Measurements from ENCODE around the gene PLS1.
A peak's percentile ranks its signal among the peaks of the same experiment; 100 is the strongest.
"Not testable (repeated sequence)": the region's sequence is repeated elsewhere in the genome, so short reads cannot be mapped to it uniquely, and the experiment has no call there.

Gene PLS1

GRCh38 chr3:142595951-142596725, at the start of gene PLS1:
Gene PLS1 (plus strand): TSS chr3:142596393. CDS start chr3:142664238, 67,845 bp downstream.
- DNase-seq, result peak; percentile 83

GRCh38 chr3:142549986-142550385, 46.2 kb upstream of the PLS1 start:
- DNase-seq, result no peak

GRCh38 chr3:142552579-142552978, 43.6 kb upstream of the PLS1 start:
- not testable (repeated sequence) for DNase-seq

GRCh38 chr3:142553741-142554140, 42.5 kb upstream of the PLS1 start:
- DNase-seq, result no peak

- no peak for DNase-seq
Observed at GRCh38 chr3:142560118-142560517, 36.1 kb upstream of the PLS1 start.

GRCh38 chr3:142563496-142563997, 32.6 kb upstream of the PLS1 start:
- DNase-seq, result no peak

- no peak for DNase-seq
Observed at GRCh38 chr3:142566096-142566495, 30.1 kb upstream of the PLS1 start.

- DNase-seq, result no peak
Observed at GRCh38 chr3:142568393-142569017, 27.7 kb upstream of the PLS1 start.

GRCh38 chr3:142569422-142569821, 26.8 kb upstream of the PLS1 start:
- not testable (repeated sequence) for DNase-seq

- not testable (repeated sequence) for DNase-seq
Observed at GRCh38 chr3:142574223-142574622, 22.0 kb upstream of the PLS1 start.

- no peak for DNase-seq
Observed at GRCh38 chr3:142574665-142575064, 21.5 kb upstream of the PLS1 start.

GRCh38 chr3:142576792-142577191, 19.4 kb upstream of the PLS1 start:
- DNase-seq, result no peak

- DNase-seq, result no peak
Observed at GRCh38 chr3:142577696-142578328, 18.4 kb upstream of the PLS1 start.

GRCh38 chr3:142578329-142579223, 17.6 kb upstream of the PLS1 start, which contains the start of gene ATR:
Gene ATR (minus strand): TSS chr3:142578733. CDS start chr3:142578704, 29 bp downstream.
- peak; percentile 79 for DNase-seq

- DNase-seq, result no peak
Observed at GRCh38 chr3:142580061-142580423, 16.2 kb upstream of the PLS1 start.

- not testable (repeated sequence) for DNase-seq
Observed at GRCh38 chr3:142581070-142581469, 15.1 kb upstream of the PLS1 start.

GRCh38 chr3:142586803-142587406, 9.3 kb upstream of the PLS1 start:
- DNase-seq, result peak; percentile 60

GRCh38 chr3:142588703-142589102, 7.5 kb upstream of the PLS1 start:
- no peak for DNase-seq

- not testable (repeated sequence) for DNase-seq
Observed at GRCh38 chr3:142592268-142592667, 3.9 kb upstream of the PLS1 start.

GRCh38 chr3:142595141-142595540, 1.1 kb upstream of the PLS1 start:
- no peak for DNase-seq

- no peak for DNase-seq
Observed at GRCh38 chr3:142595581-142595950, 627 bp upstream of the PLS1 start.

GRCh38 chr3:142596726-142597088, 514 bp downstream of the PLS1 start:
- no peak for DNase-seq

All from NCI-H2029 treated with DMSO at 0.1 percent for 48 hours (cell line).